ENCODE results near the gene IGSF9.

IGSF9 gene

GRCh38 chr1:159895836-159896545, 49.4 kb downstream of the IGSF9 start:
- no peak for DNase-seq

- DNase-seq: no peak
These were observed 50.1 kb downstream of the IGSF9 start for GRCh38 chr1:159895286-159895685.

GRCh38 chr1:159892944-159893343, 52.5 kb downstream of the IGSF9 start:
- no peak for DNase-seq

- DNase-seq: peak; percentile 91
These were observed 53.9 kb downstream of the IGSF9 start for GRCh38 chr1:159891275-159892157.

- DNase-seq: no peak
These were observed 55.0 kb downstream of the IGSF9 start for GRCh38 chr1:159890390-159890789.

- DNase-seq: peak; percentile 99
These were observed 55.6 kb downstream of the IGSF9 start for GRCh38 chr1:159889821-159890252.

GRCh38 chr1:159889202-159889601, 56.2 kb downstream of the IGSF9 start:
- no peak for DNase-seq

GRCh38 chr1:159884296-159884695, 61.1 kb downstream of the IGSF9 start:
- DNase-seq: no peak

- DNase-seq: no peak
These were observed 62.3 kb downstream of the IGSF9 start for GRCh38 chr1:159883134-159883533.

GRCh38 chr1:159882527-159882862, 62.9 kb downstream of the IGSF9 start:
- peak; percentile 57 for DNase-seq

- peak; percentile 98 for DNase-seq
These were observed 63.5 kb downstream of the IGSF9 start for GRCh38 chr1:159881622-159882526.

GRCh38 chr1:159880430-159880829, 65.0 kb downstream of the IGSF9 start:
- no peak for DNase-seq

GRCh38 chr1:159879977-159880376, 65.4 kb downstream of the IGSF9 start:
- DNase-seq: peak; percentile 84

- no peak for DNase-seq
These were observed 66.3 kb downstream of the IGSF9 start for GRCh38 chr1:159879136-159879535.

GRCh38 chr1:159877695-159878444, 67.5 kb downstream of the IGSF9 start:
- DNase-seq: no peak

Measured in EL (cell line).